Stimulated activated CD8-positive, alpha-beta memory T cell treated with anti-CD3 and anti-CD28 coated beads, Interleukin-12 subunit alpha, Interleukin-12 subunit beta, amount 100 ng/mL, for 1 hour (primary cell): Measurements from ENCODE around the gene HPS4.
"Not testable (repeated sequence)": the region's sequence is repeated elsewhere in the genome, so short reads cannot be mapped to it uniquely, and the experiment has no call there.

Experiments used
- DNase-seq: peaks from one replicate; pipeline ENCODE4 v3.0.0-alpha.2; 2020; ENCODE audit warnings: low read depth

HPS4 gene

GRCh38 chr22:26409719-26410335 is 73.8 kb downstream of the HPS4 start:
- DNase-seq, result no peak

- not testable (repeated sequence) for DNase-seq
Observed at GRCh38 chr22:26408562-26409220, 74.9 kb downstream of the HPS4 start.

- DNase-seq, result no peak
Observed at GRCh38 chr22:26406118-26406517, 77.5 kb downstream of the HPS4 start.

GRCh38 chr22:26404851-26405421 is 78.6 kb downstream of the HPS4 start:
- DNase-seq, result no peak

GRCh38 chr22:26401726-26402125 is 81.9 kb downstream of the HPS4 start:
- DNase-seq, result no peak
